HEK293 (cell line): ENCODE results near the gene MYO1E.

Experiments
- CTCF ChIA-PET: fragments of 350-600 bp; formaldehyde crosslinking; extraction: SDS; loops from one replicate; lab custom pipeline; 2021; ENCODE audit warnings: antibody characterized with exemption; lab: Yijun Ruan, JAX
- POLR2A ChIA-PET: fragments of 300-600 bp; formaldehyde crosslinking; extraction: SDS; loops from one replicate; lab custom pipeline; 2020; ENCODE audit warnings: antibody characterized with exemption, inconsistent platforms; lab: Yijun Ruan, JAX
- H3K27ac ChIP-seq: fragments of 200-500 bp; sonication (Bioruptor generic); 2 replicates; pipeline ENCODE4 v1.5.1; 2014; ENCODE audit warnings: low read depth, low read length, control low read depth, inconsistent platforms; ENCODE audit errors: extremely low read depth
- H3K36me3 ChIP-seq, 2 experiments: fragments of 200-500 bp in 1 of 2; sonication (Bioruptor generic) in 1 of 2; 1 replicate in 1 of 2; 2 replicates in 1 of 2; pipeline ENCODE4 v1.5.1; 2014 to 2017; ENCODE audit warnings: inconsistent platforms in 2 of 2, low read length in 2 of 2; ENCODE audit not compliant: control insufficient read depth in 2 of 2, insufficient read depth in 1 of 2
- H3K4me1 ChIP-seq: fragments of 200-500 bp; sonication (Bioruptor generic); 2 replicates; pipeline ENCODE4 v1.5.1; 2014; ENCODE audit warnings: mild to moderate bottlenecking, low read length, inconsistent platforms; ENCODE audit not compliant: control insufficient read depth, insufficient read depth
- H3K4me3 ChIP-seq: 2 replicates; pipeline ENCODE4 v1.5.1; 2011; ENCODE audit warnings: low read depth, mild to moderate bottlenecking, control low read depth, low read length, moderate library complexity
- H3K9me3 ChIP-seq: fragments of 200-500 bp; sonication (Bioruptor generic); 2 replicates; pipeline ENCODE4 v1.5.1; 2014; ENCODE audit warnings: low read depth, low read length, inconsistent platforms; ENCODE audit not compliant: control insufficient read depth, insufficient read depth
- PRDM1 ChIP-seq: fragments of 450-650 bp; formaldehyde crosslinking; IDR thresholded peaks from 2 replicates; pipeline ENCODE4; 2016; ENCODE audit warnings: missing biosample characterization, missing genetic modification characterization
- ZNF366 ChIP-seq: fragments of 450-650 bp; formaldehyde crosslinking; conservative IDR thresholded peaks from 2 replicates; pipeline ENCODE4 v1.5.1; 2016; ENCODE audit warnings: missing biosample characterization, missing genetic modification characterization
- ZNF529 ChIP-seq: fragments of 450-650 bp; formaldehyde crosslinking; IDR thresholded peaks from 2 replicates; pipeline ENCODE4 v1.5.1; 2017; ENCODE audit warnings: missing genetic modification characterization, missing biosample characterization; ENCODE audit not compliant: insufficient replicate concordance
- ZNF654 ChIP-seq: fragments of 450-650 bp; formaldehyde crosslinking; IDR thresholded peaks from 2 replicates; pipeline ENCODE4 v1.5.1; 2016; ENCODE audit warnings: low read depth, missing biosample characterization, missing genetic modification characterization
- TF ChIP-seq, protein P1 (sequence below): fragments of 450-650 bp; formaldehyde crosslinking; IDR thresholded peaks from 2 replicates; pipeline ENCODE4 v1.5.1; 2016; ENCODE audit warnings: missing biosample characterization, missing genetic modification characterization, borderline replicate concordance
- TF ChIP-seq, protein P2 (sequence below): fragments of 450-650 bp; formaldehyde crosslinking; IDR thresholded peaks from 2 replicates; pipeline ENCODE4 v1.5.0; 2017; ENCODE audit warnings: missing biosample characterization, missing genetic modification characterization, borderline replicate concordance

The MYO1E gene

DNA sequence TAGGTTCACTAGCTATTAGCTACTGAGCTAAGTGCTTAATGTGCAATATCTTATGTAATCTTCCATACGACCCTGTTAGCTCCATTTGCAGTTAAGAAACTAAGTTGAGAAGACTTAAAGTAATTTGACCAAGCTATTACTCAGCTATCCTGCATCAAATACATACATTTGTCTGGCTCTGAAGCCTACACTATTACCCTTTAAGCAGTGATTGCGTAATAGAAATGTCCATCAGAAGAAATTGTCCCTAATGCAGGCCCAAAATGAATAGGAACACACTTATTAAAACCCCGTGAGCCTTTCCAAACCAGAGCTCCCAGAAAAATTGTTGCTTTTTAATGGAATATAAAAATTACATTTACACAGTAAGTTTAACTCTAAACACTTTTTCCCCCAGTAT, 5.3 kb upstream of the MYO1E start:
- CTCF ChIA-PET: no interaction called here
- TF ChIP-seq, protein P1, sequence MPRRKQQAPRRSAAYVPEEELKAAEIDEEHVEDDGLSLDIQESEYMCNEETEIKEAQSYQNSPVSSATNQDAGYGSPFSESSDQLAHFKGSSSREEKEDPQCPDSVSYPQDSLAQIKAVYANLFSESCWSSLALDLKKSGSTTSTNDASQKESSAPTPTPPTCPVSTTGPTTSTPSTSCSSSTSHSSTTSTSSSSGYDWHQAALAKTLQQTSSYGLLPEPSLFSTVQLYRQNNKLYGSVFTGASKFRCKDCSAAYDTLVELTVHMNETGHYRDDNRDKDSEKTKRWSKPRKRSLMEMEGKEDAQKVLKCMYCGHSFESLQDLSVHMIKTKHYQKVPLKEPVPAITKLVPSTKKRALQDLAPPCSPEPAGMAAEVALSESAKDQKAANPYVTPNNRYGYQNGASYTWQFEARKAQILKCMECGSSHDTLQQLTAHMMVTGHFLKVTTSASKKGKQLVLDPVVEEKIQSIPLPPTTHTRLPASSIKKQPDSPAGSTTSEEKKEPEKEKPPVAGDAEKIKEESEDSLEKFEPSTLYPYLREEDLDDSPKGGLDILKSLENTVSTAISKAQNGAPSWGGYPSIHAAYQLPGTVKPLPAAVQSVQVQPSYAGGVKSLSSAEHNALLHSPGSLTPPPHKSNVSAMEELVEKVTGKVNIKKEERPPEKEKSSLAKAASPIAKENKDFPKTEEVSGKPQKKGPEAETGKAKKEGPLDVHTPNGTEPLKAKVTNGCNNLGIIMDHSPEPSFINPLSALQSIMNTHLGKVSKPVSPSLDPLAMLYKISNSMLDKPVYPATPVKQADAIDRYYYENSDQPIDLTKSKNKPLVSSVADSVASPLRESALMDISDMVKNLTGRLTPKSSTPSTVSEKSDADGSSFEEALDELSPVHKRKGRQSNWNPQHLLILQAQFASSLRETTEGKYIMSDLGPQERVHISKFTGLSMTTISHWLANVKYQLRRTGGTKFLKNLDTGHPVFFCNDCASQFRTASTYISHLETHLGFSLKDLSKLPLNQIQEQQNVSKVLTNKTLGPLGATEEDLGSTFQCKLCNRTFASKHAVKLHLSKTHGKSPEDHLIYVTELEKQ: no peak
- H3K36me3 ChIP-seq: no peaks in the 10 kb centered on the region
- H3K4me3 ChIP-seq: no peak overlapping the region
- POLR2A ChIA-PET: no interaction called here
- H3K9me3 ChIP-seq: no peaks in the 10 kb centered on the region
- H3K27ac ChIP-seq: no peak overlapping the region
- no peaks in the 10 kb centered on the region for H3K4me1 ChIP-seq

DNA sequence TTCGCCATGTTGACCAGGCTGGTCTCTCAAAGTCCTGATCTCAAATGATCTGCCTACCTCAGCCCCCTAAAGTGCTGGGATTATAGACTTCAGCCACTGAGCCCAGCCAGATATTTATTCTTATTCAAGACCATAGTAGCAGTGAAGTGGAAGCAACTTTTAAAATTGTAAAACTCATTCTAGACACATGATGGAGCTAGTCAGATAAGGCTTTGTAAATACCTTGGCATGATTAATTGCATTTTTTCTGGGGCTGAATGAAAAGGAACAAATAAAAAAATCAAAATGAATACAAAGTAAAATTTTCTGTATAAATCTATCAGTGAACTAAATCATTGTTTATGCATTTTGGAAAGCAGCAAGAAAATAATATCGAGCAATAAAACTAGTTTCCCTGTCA, 4.1 kb upstream of the MYO1E start:
- H3K9me3 ChIP-seq: no peaks in the 10 kb centered on the region
- CTCF ChIA-PET: interaction anchor here (0.7 kb wide), 1 partner anchor 128 kb away, joined by 3 read pairs; no protein-coding TSS in a partner anchor
- H3K36me3 ChIP-seq: no peaks in the 10 kb centered on the region
- TF ChIP-seq ZNF654 (peak; percentile 16), ZNF529 (tag by site-specific recombination) (no peak)
- TF ChIP-seq, all 188 proteins: peak for 1
- no peaks in the 10 kb centered on the region for H3K4me1 ChIP-seq
- no peak overlapping the region for H3K27ac ChIP-seq
- POLR2A ChIA-PET: no interaction called here
- no peak overlapping the region for H3K4me3 ChIP-seq

DNA sequence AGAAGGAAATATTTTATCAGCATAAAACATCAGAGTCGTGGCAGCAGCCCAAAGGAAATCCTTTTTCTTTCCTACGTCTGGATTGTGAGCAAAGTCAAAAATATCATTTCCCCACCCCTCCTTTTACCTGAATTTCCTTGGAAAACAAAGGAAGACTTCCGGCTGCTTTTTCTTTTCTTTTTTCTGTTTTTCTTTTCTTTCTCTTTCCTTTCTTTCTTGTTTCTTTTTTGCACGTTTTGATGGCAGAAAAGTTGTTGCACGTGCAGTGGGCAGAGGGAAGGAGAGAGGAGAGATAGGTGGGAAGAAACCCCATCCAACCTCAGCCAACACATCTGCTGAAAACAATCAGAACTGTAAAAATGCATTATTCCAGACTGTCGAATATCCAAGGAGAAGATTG, 544 bp upstream of the MYO1E start:
- Histone ChIP-seq H3K27ac (peak overlapping the region; percentile 89; the same call in 1 of the 2 replicates), H3K36me3 (no peaks in the 10 kb centered on the region), H3K4me3 (peak overlapping the region; percentile 82), H3K9me3 (no peaks in the 10 kb centered on the region), H3K4me1 (no peaks in the 10 kb centered on the region)
- ChIA-PET CTCF (interaction anchor here (0.9 kb wide), 1 partner anchor 199 kb away, joined by 4 read pairs; no protein-coding TSS in a partner anchor), POLR2A (interaction anchor here (0.6 to 1.0 kb wide), 11 partner anchors 10 to 139 kb away, joined by 3 to 7 read pairs (median 3); partner anchors contain the start of gene FAM81A)
- TF ChIP-seq, protein P2, sequence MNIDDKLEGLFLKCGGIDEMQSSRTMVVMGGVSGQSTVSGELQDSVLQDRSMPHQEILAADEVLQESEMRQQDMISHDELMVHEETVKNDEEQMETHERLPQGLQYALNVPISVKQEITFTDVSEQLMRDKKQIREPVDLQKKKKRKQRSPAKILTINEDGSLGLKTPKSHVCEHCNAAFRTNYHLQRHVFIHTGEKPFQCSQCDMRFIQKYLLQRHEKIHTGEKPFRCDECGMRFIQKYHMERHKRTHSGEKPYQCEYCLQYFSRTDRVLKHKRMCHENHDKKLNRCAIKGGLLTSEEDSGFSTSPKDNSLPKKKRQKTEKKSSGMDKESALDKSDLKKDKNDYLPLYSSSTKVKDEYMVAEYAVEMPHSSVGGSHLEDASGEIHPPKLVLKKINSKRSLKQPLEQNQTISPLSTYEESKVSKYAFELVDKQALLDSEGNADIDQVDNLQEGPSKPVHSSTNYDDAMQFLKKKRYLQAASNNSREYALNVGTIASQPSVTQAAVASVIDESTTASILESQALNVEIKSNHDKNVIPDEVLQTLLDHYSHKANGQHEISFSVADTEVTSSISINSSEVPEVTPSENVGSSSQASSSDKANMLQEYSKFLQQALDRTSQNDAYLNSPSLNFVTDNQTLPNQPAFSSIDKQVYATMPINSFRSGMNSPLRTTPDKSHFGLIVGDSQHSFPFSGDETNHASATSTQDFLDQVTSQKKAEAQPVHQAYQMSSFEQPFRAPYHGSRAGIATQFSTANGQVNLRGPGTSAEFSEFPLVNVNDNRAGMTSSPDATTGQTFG (tag by site-specific recombination): no peak
- peak; percentile 81; the same call in 1 of the 2 replicates for TF ChIP-seq PRDM1 (tag by site-specific recombination)
- TF ChIP-seq, protein P1: no peak
- TF ChIP-seq ZNF366 (tag by site-specific recombination): 0 out of 2 replicates have a peak, but pooled peaks have one; percentile 31
